ENCODE results near the gene KLHDC10. TPM values are rescaled to one million over a fixed set of nuclear protein-coding genes. Genes with fewer than 3 reads are reported as not detected.

The KLHDC10 gene
- total RNA-seq, 8 experiments from 2014 or later = 22.8 to 61.0 (median 40.5) TPM

DNA sequence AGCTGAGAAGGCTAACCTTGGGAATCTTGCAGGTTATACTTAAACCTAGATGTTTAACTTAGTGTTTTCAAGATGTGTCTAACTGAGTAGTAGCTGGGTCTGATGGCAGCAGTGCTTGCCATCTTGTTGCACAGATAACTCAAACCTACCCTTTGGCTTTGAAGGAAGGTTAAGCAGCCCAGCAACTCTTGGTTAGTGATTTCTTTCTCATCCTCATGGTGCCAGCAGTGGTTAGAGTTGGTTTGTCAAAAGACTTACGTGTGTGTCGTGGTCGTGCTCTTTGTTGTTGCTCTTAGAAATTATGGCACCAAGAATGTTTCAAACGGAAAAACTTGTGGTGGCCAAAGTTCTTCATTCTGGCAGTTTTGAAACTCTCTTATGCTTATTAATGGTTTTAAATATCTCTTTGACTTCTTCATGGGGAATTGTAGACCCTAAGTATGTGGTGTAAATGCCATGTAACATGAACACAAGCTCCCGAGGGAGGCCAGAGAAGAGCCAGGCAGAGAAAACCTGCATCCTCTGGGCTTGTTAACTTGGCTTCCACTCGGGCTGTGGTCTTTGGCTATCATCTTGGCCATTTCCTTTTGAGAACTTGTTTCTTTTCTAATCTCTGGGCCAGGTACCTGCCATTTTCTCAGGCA, 61.0 kb downstream of the KLHDC10 start:
- ATAC-seq (replicated peaks in 6 of 8) = no peak
- 83 to 100% (median 96%) methylated on average over 1 to 6 of the region's 6 CpGs for WGBS, 10 experiments
- Histone ChIP-seq H3K4me3 (no peak overlapping the region), H3K27ac (no peak overlapping the region), H3K4me1 (replicated peaks in 1 of 2) (no peaks in the 10 kb centered on the region)
- in situ Hi-C loops (cut with MboI; ENCODE audit: low pct_unique_long_range_greater_than_20kb in 2 of 9, low sequenced_read_pairs in 9 of 9, unreplicated experiment in 9 of 9) = no loop called here

- Histone ChIP-seq H3K27ac (no peak overlapping the region), H3K4me1 (replicated peaks in 1 of 2) (no peaks in the 10 kb centered on the region), H3K4me3 (no peak overlapping the region)
- WGBS, 10 experiments = 86 to 100% (median 91%) methylated on average over 1 to 11 of the region's 12 CpGs; no CpG with 5 or more reads in 1 of the 10 experiments
- ATAC-seq (replicated peaks in 6 of 8) = no peak
- in situ Hi-C loops (cut with MboI; ENCODE audit: low pct_unique_long_range_greater_than_20kb in 2 of 9, low sequenced_read_pairs in 9 of 9, unreplicated experiment in 9 of 9) = no loop called here
These were observed 61.9 kb downstream of the KLHDC10 start for GRCh38 chr7:130131964-130132875.

- in situ Hi-C loops (cut with MboI; ENCODE audit: low pct_unique_long_range_greater_than_20kb in 2 of 9, low sequenced_read_pairs in 9 of 9, unreplicated experiment in 9 of 9) = no loop called here
- ATAC-seq (replicated peaks in 6 of 8) = no peak
- WGBS, 10 experiments = 79 to 100% (median 94%) methylated on average over 3 to 6 of the region's 7 CpGs
These were observed 62.9 kb downstream of the KLHDC10 start for GRCh38 chr7:130133029-130133782.

DNA sequence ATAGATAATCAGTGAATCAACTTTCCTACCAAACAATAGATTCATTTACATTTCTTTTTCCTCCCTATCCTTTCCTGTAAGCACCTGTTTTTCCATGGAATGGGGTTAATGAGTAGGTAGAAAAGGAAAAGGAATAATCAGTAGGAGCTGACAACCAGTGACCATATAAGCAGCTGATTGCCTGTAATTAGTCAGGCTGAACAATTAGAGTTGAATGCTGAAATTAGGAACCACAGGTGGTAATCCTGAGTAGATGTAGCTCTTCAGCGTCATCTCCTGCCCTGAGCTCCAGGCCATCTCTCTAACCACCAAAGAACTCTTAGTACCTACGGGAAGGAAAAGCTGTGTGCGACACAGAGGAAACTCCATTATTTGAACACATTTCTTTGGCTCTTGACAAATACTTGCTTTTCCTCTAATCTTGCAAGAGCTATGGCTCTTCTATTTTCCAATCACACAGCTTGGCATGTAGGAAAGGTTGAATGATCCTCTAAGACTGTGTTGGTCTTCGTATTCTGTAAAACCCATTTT, 63.8 kb downstream of the KLHDC10 start:
- ATAC-seq (replicated peaks in 6 of 8) = no peak
- Histone ChIP-seq H3K4me1 (replicated peaks in 1 of 2) (no peaks in the 10 kb centered on the region), H3K27ac (no peak overlapping the region), H3K4me3 (no peak overlapping the region)
- WGBS, 10 experiments = 60 to 100% (median 94%) methylated on average over 1 to 4 of the region's 4 CpGs; no CpG with 5 or more reads in 1 of the 10 experiments
- in situ Hi-C loops (cut with MboI; ENCODE audit: low pct_unique_long_range_greater_than_20kb in 2 of 9, low sequenced_read_pairs in 9 of 9, unreplicated experiment in 9 of 9) = no loop called here

More at GRCh38 chr7:130133029-130133782, 62.9 kb downstream of the KLHDC10 start:
- Histone ChIP-seq H3K27ac (no peak overlapping the region), H3K4me1 (replicated peaks in 1 of 2) (no peaks in the 10 kb centered on the region), H3K4me3 (no peak overlapping the region)

DNA sequence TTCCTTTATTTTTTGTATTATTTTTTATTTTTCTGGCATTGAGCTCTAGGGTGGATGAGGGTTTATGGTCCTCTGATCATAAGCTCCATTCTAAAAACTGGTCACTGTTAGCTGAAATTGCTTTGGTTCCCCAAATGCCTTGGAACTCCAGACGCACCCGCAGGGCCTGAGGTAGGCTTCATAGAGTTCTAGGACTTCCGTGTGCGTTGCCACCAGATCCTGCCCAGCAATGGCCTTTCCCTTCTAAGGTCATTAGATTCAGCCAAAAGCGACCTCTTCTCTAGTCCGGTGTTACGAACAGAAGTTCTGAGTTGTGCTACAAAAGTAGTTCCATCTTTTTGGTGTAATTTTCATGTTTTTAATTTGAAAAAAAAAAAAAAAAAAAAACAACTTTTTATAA, 64.4 kb downstream of the KLHDC10 start:
- WGBS, 10 experiments = 82 to 100% (median 99%) methylated on average over 2 to 7 of the region's 7 CpGs; no CpG with 5 or more reads in 2 of the 10 experiments
- H3K27ac ChIP-seq = no peak overlapping the region
- ATAC-seq (replicated peaks in 6 of 8) = no peak
- in situ Hi-C loops (cut with MboI; ENCODE audit: low pct_unique_long_range_greater_than_20kb in 2 of 9, low sequenced_read_pairs in 9 of 9, unreplicated experiment in 9 of 9) = no loop called here
- H3K4me3 ChIP-seq = no peak overlapping the region
- H3K4me1 ChIP-seq (replicated peaks in 1 of 2) = no peaks in the 10 kb centered on the region

GRCh38 chr7:130135208-130136205, 65.2 kb downstream of the KLHDC10 start:
- in situ Hi-C loops (cut with MboI; ENCODE audit: low pct_unique_long_range_greater_than_20kb in 2 of 9, low sequenced_read_pairs in 9 of 9, unreplicated experiment in 9 of 9) = no loop called here
- H3K27ac ChIP-seq = no peak overlapping the region
- no peaks in the 10 kb centered on the region for H3K4me1 ChIP-seq (replicated peaks in 1 of 2)
- ATAC-seq (replicated peaks in 6 of 8) = no peak
- no peak overlapping the region for H3K4me3 ChIP-seq
- 87 to 100% (median 97%) methylated on average over 1 to 7 of the region's 10 CpGs; no CpG with 5 or more reads in 1 of the 10 experiments for WGBS, 10 experiments

DNA sequence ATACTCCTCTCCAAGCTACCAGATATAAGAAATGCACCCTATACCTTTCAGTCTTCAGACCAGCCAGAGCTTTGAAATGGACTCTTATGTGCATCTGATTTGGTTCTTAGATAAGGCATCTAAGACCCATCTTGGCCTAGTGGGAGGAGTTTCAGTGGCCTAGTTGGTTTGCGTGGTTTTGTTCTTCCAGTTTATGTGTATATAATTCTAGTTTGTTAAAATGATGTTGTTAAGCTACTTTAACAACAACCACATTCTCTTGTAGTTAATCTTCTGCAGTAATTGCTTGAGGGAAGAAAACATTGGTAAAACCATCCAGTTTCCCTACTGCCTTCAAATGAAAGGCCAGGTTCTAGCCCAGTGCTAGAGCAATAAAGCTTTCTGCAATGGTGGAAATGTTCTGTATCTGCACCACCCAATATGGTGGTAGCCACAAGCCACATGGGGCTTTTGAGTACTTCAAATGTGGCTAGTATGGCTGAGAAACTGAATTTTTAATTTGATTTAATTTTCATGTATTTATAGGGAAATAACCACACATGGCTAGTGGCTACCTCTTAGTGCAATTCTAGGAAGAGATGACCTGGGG, 66.3 kb downstream of the KLHDC10 start:
- 80 to 100% (median 100%) methylated on average over 1 of the region's 1 CpG; no CpG with 5 or more reads in 5 of the 10 experiments for WGBS, 10 experiments
- in situ Hi-C loops (cut with MboI; ENCODE audit: low pct_unique_long_range_greater_than_20kb in 2 of 9, low sequenced_read_pairs in 9 of 9, unreplicated experiment in 9 of 9) = no loop called here
- no peak overlapping the region for H3K4me3 ChIP-seq
- ATAC-seq (replicated peaks in 6 of 8) = no peak
- H3K4me1 ChIP-seq (replicated peaks in 1 of 2) = peaks cover 9 to 11% of the 10 kb centered on the region in 2 donors
- no peak overlapping the region for H3K27ac ChIP-seq

- Histone ChIP-seq H3K27ac (no peak overlapping the region), H3K4me1 (replicated peaks in 1 of 2) (peaks cover 15 to 16% of the 10 kb centered on the region in 2 donors), H3K4me3 (no peak overlapping the region)
- ATAC-seq (replicated peaks in 6 of 8) = no peak
- in situ Hi-C loops (cut with MboI; ENCODE audit: low pct_unique_long_range_greater_than_20kb in 2 of 9, low sequenced_read_pairs in 9 of 9, unreplicated experiment in 9 of 9) = no loop called here
- WGBS, 10 experiments = 75 to 100% (median 90%) methylated on average over 1 to 2 of the region's 4 CpGs; no CpG with 5 or more reads in 3 of the 10 experiments
These were observed 66.9 kb downstream of the KLHDC10 start for GRCh38 chr7:130137207-130137606.

DNA sequence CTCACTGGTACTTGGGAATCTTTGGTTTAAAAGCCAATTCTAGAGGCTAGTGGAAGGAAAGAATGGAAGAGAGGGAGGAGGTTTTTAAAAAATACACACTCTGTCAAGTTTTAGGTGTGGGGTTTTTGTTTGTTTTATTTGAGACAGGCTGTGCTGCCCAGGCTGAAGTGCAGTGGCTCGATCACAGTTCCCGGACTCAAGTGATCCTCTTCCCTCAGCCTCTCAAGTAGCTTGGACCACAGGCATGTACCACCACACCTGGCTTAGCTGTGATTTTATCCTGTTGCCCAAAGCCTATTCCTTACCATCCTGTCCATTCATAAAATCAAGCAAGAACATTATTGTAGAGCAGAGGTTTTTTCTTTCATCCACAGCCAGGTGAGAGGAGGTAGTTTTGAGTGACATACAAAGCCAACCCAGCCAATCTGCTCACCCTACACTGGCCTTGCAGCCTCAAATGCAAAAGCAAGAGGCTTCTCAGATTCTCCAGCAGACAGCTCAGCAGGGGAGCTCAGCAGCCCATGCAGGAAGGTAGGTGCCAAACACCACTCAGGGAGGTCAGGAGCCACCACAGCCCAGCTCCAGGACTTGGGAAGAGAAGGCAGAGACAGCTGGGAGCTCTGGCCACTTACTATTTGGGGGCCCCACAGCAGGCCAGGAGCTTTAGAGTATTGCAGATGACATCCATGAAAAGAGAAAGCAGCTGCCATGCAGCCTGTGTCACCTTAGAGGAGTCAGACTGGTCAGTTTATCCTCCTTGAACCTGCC, 69.0 kb downstream of the KLHDC10 start:
- ATAC-seq (replicated peaks in 6 of 8) = no peak
- peaks cover 32% of the 10 kb centered on the region in 2 donors for H3K4me1 ChIP-seq (replicated peaks in 1 of 2)
- WGBS, 10 experiments = 80 to 100% (median 100%) methylated on average over 1 to 2 of the region's 2 CpGs; no CpG with 5 or more reads in 3 of the 10 experiments
- H3K27ac ChIP-seq = no peak overlapping the region
- no peak overlapping the region for H3K4me3 ChIP-seq
- in situ Hi-C loops (cut with MboI; ENCODE audit: low pct_unique_long_range_greater_than_20kb in 2 of 9, low sequenced_read_pairs in 9 of 9, unreplicated experiment in 9 of 9) = no loop called here

GRCh38 chr7:130140551-130141160, 70.3 kb downstream of the KLHDC10 start:
- peak overlapping the region; percentile 91 to 95 for H3K27ac ChIP-seq
- in situ Hi-C loops (cut with MboI; ENCODE audit: low pct_unique_long_range_greater_than_20kb in 2 of 9, low sequenced_read_pairs in 9 of 9, unreplicated experiment in 9 of 9) = no loop called here
- WGBS, 10 experiments = 82 to 100% (median 96%) methylated on average over 3 to 11 of the region's 47 CpGs; no CpG with 5 or more reads in 4 of the 10 experiments
- no peak overlapping the region for H3K4me3 ChIP-seq
- no peak for ATAC-seq (replicated peaks in 6 of 8)
- peaks cover 40 to 44% of the 10 kb centered on the region in 2 donors for H3K4me1 ChIP-seq (replicated peaks in 1 of 2)
